Uterus (tissue), 4 donors: Measurements from ENCODE around the gene PSMD2. TPM values are rescaled to one million over a fixed set of nuclear protein-coding genes. Genes with fewer than 3 reads are reported as not detected.
A peak's percentile ranks its signal among the peaks of the same experiment; 100 is the strongest.

Experiments used
- DNase-seq, 2 donors: peaks; one replicate each; pipeline ENCODE4 v3.0.0-alpha.2; 2019 to 2020
- H3K27ac ChIP-seq, 2 donors: fragments of 200-600 bp; sonication (generic); 1 replicate in 1 of 2; 2 replicates in 1 of 2; pipeline ENCODE4 v1.5.1; 2016 to 2018
- H3K27me3 ChIP-seq, 2 donors: fragments of 200-600 bp; sonication (generic); one replicate each; pipeline ENCODE4 v1.5.1; 2018 to 2019; ENCODE audit warnings: control low read depth in 1 of 2
- H3K36me3 ChIP-seq, 2 donors: fragments of 200-600 bp; sonication (generic); one replicate each; pipeline ENCODE4 v1.5.1; 2019; ENCODE audit warnings: control low read depth in 1 of 2
- H3K4me1 ChIP-seq, 2 donors: fragments of 200-600 bp; sonication (generic); one replicate each; pipeline ENCODE4 v1.5.1; 2018 to 2019; ENCODE audit warnings: control low read depth in 1 of 2
- H3K4me3 ChIP-seq, 2 donors: fragments of 200-600 bp; sonication (generic); 1 replicate in 1 of 2; 2 replicates in 1 of 2; pipeline ENCODE4 v1.5.1; 2018 to 2019; ENCODE audit warnings: mild to moderate bottlenecking in 1 of 2
- H3K9me3 ChIP-seq, 2 donors: fragments of 200-600 bp; sonication (generic); one replicate each; pipeline ENCODE4 v1.5.1; 2019; ENCODE audit warnings: control low read depth in 1 of 2
- CTCF ChIP-seq, 4 experiments: fragments of 200-600 bp in 2 of 4; fragments of 450-650 bp in 2 of 4; sonication (generic) in 2 of 4; IDR thresholded peaks; one replicate each; pipeline ENCODE4 v1.5.1; 2016 to 2019; ENCODE audit warnings: antibody characterized with exemption in 4 of 4, mild to moderate bottlenecking in 2 of 4, moderate library complexity in 1 of 4
- POLR2A ChIP-seq, 2 donors: fragments of 450-650 bp; IDR thresholded peaks; one replicate each; pipeline ENCODE4 v1.6.1; 2016; ENCODE audit warnings: antibody characterized with exemption in 2 of 2, mild to moderate bottlenecking in 1 of 2, moderate library complexity in 1 of 2
- intact Hi-C: fragments of 100-400 bp; cut with DNase I; formaldehyde crosslinking; loops from one replicate; pipeline ENCODE4 v1.15.1; 2023; ENCODE audit warnings: low total_unique reads
- total RNA-seq, 4 donors: library from RNA; depleted of rRNA in 3 of 4; stranded (reverse); fragments of >200 nt in 3 of 4; gene quantifications; one replicate each; pipeline versions ENCODE4 v1.1.0 to v1.2.4, GENCODE V29; 2014 to 2023
- donor health status: DM: yes; HTN: yes; CAD: no.

Gene PSMD2
- total RNA-seq, 4 donors from 2014 or later, result 117 to 275 (median 147) TPM

- TF ChIP-seq CTCF (IDR thresholded peaks at IDR 0.05) (no peak), POLR2A (IDR thresholded peaks at IDR 0.05) (no peak)
These were observed 7.4 kb downstream of the PSMD2 start for GRCh38 chr3:184306341-184306972.

GRCh38 chr3:184307915-184308314 lies 8.9 kb downstream of the PSMD2 start:
- Histone ChIP-seq H3K27ac (no peak overlapping the region), H3K9me3 (no peaks in the 10 kb centered on the region), H3K27me3 (no peaks in the 10 kb centered on the region), H3K4me1 (no peaks in the 10 kb centered on the region), H3K36me3 (no peaks in the 10 kb centered on the region), H3K4me3 (no peak overlapping the region)
- TF ChIP-seq POLR2A (IDR thresholded peaks at IDR 0.05), result no peak
- TF ChIP-seq CTCF (IDR thresholded peaks at IDR 0.05), result no peak
- no peak for DNase-seq
- intact Hi-C loops, result no loop called here

More at GRCh38 chr3:184306341-184306972, 7.4 kb downstream of the PSMD2 start:
- intact Hi-C loops, result no loop called here
- Histone ChIP-seq H3K4me3 (no peak overlapping the region), H3K4me1 (no peaks in the 10 kb centered on the region), H3K27me3 (no peaks in the 10 kb centered on the region), H3K36me3 (no peaks in the 10 kb centered on the region), H3K27ac (no peak overlapping the region), H3K9me3 (no peaks in the 10 kb centered on the region)
- no peak for DNase-seq

GRCh38 chr3:184308744-184309143 lies 9.7 kb downstream of the PSMD2 start:
- H3K27me3 ChIP-seq, result no peaks in the 10 kb centered on the region
- no peaks in the 10 kb centered on the region for H3K9me3 ChIP-seq
- no peak overlapping the region for H3K4me3 ChIP-seq
- no peak overlapping the region for H3K27ac ChIP-seq
- DNase-seq, result no peak
- H3K4me1 ChIP-seq, result no peaks in the 10 kb centered on the region
- no peaks in the 10 kb centered on the region for H3K36me3 ChIP-seq
- intact Hi-C loops, result no loop called here
- TF ChIP-seq CTCF (IDR thresholded peaks at IDR 0.05), result no peak
- no peak for TF ChIP-seq POLR2A (IDR thresholded peaks at IDR 0.05)

GRCh38 chr3:184311633-184312032 lies 12.6 kb downstream of the PSMD2 start:
- H3K27ac ChIP-seq, result no peak overlapping the region
- no peak for DNase-seq
- intact Hi-C loops, result loop anchor here (10.0 kb wide), 1 partner anchor 127 kb away; the partner anchor contains the start of gene ABCF3
- H3K4me3 ChIP-seq, result no peak overlapping the region
- TF ChIP-seq POLR2A (IDR thresholded peaks at IDR 0.05), result no peak
- TF ChIP-seq CTCF (IDR thresholded peaks at IDR 0.05), result no peak
- H3K9me3 ChIP-seq, result no peaks in the 10 kb centered on the region
- peaks cover 0 to 3% of the 10 kb centered on the region in 2 donors for H3K4me1 ChIP-seq
- H3K27me3 ChIP-seq, result no peaks in the 10 kb centered on the region
- no peaks in the 10 kb centered on the region for H3K36me3 ChIP-seq

GRCh38 chr3:184314363-184314699 lies 15.3 kb downstream of the PSMD2 start, which contains the start of gene EIF4G1:
TSS of gene EIF4G1 (plus strand) at chr3:184314606. CDS start at chr3:184315797, 1,191 bp downstream.
- Histone ChIP-seq H3K4me1 (peaks cover 0 to 15% of the 10 kb centered on the region in 2 donors), H3K9me3 (no peaks in the 10 kb centered on the region), H3K4me3 (peak within 1 kb of the TSS; percentile 59 to 86), H3K27ac (peak within 1 kb of the TSS; percentile 94 to 97), H3K27me3 (no peaks in the 10 kb centered on the region), H3K36me3 (no peaks in the 10 kb centered on the region)
- intact Hi-C loops, result loop anchor here (10.0 kb wide), 1 partner anchor 130 kb away; the partner anchor contains the start of gene ABCF3
- TF ChIP-seq CTCF (IDR thresholded peaks at IDR 0.05) (no peak), POLR2A (IDR thresholded peaks at IDR 0.05) (peak; percentile 46 to 76)
- peak; percentile 95 for DNase-seq
